PC-9 (cell line): ENCODE measurements around the gene AQR. TPM values are rescaled to one million over a fixed set of nuclear protein-coding genes. Genes with fewer than 3 reads are reported as not detected.

Experiments
- BruUV-seq: library from RNA; stranded (reverse); fragments of 400-500 nt; replicated peaks from 2 replicates; lab custom pipeline; 2021; lab: Mats Ljungman, UMichigan
- CTCF ChIA-PET: fragments of 300-600 bp; sonication (Branson Sonifier 250); formaldehyde crosslinking; loops from one replicate; lab custom pipeline; 2022; ENCODE audit warnings: antibody characterized with exemption; lab: Charles Lee
- POLR2A ChIA-PET: fragments of 300-600 bp; sonication (Branson Sonifier 250); formaldehyde crosslinking; loops from one replicate; lab custom pipeline; 2022; ENCODE audit warnings: antibody characterized with exemption; ENCODE audit not compliant: unreplicated experiment; lab: Charles Lee
- DNase-seq, 2 experiments: peaks; one replicate each; pipeline versions ENCODE4 v3.0.0 to v3.0.0-alpha.2; 2015 to 2022; ENCODE audit warnings: mixed read lengths in 1 of 2
- H2AFZ ChIP-seq: fragments of 200-600 bp; sonication (generic); 2 replicates; pipeline ENCODE4 v1.8.1; 2017; ENCODE audit warnings: antibody characterized with exemption
- H3F3A ChIP-seq: fragments of 200-600 bp; sonication (generic); 2 replicates; pipeline ENCODE4 v1.8.1; 2017; ENCODE audit warnings: antibody characterized with exemption, mild to moderate bottlenecking, low read depth; ENCODE audit not compliant: insufficient read depth
- H3K27ac ChIP-seq: fragments of 200-600 bp; sonication (generic); 2 replicates; pipeline ENCODE4 v1.6.1; 2016; ENCODE audit warnings: mixed run types
- H3K27me3 ChIP-seq: fragments of 200-600 bp; sonication (generic); 2 replicates; pipeline ENCODE4 v1.6.1; 2016; ENCODE audit warnings: low read depth, mixed run types; ENCODE audit not compliant: insufficient read depth
- H3K36me3 ChIP-seq: fragments of 200-600 bp; sonication (generic); 2 replicates; pipeline ENCODE4 v1.6.1; 2016; ENCODE audit warnings: low read depth, mixed run types
- H3K4me1 ChIP-seq: fragments of 200-600 bp; sonication (generic); replicated peaks from 2 replicates; pipeline ENCODE4 v1.6.1; 2016; ENCODE audit warnings: mixed run types; ENCODE audit not compliant: insufficient read depth
- H3K4me2 ChIP-seq: fragments of 200-600 bp; sonication (generic); 2 replicates; pipeline ENCODE4 v1.6.1; 2017; ENCODE audit warnings: mixed run types
- H3K4me3 ChIP-seq: fragments of 200-600 bp; sonication (generic); 2 replicates; pipeline ENCODE4 v1.6.1; 2016; ENCODE audit warnings: mixed run types
- H3K79me2 ChIP-seq: fragments of 200-600 bp; sonication (generic); 2 replicates; pipeline ENCODE4 v1.6.1; 2017; ENCODE audit warnings: low read depth, mixed run types
- H3K9me2 ChIP-seq: fragments of 200-600 bp; sonication (generic); 2 replicates; pipeline ENCODE4 v1.8.1; 2017; ENCODE audit warnings: mild to moderate bottlenecking; ENCODE audit not compliant: insufficient read depth
- H3K9me3 ChIP-seq: fragments of 200-600 bp; sonication (generic); 2 replicates; pipeline ENCODE4 v1.8.1; 2016; ENCODE audit warnings: low read depth; ENCODE audit not compliant: insufficient read depth
- H4K20me1 ChIP-seq: fragments of 200-600 bp; sonication (generic); 2 replicates; pipeline ENCODE4 v1.8.1; 2017; ENCODE audit not compliant: insufficient read depth
- CTCF ChIP-seq: fragments of 200-600 bp; sonication (generic); conservative IDR thresholded peaks from 2 replicates; pipeline ENCODE4 v1.6.1; 2017; ENCODE audit warnings: mixed run types, antibody characterized with exemption, mild to moderate bottlenecking, moderate library complexity
- EZH2 ChIP-seq: fragments of 200-600 bp; sonication (generic); IDR thresholded peaks from 2 replicates; pipeline ENCODE4 v1.8.0; 2017; ENCODE audit warnings: antibody characterized with exemption, low read depth
- intact Hi-C: fragments of 100-400 bp; cut with micrococcal nuclease; formaldehyde crosslinking; loops from one replicate; pipeline ENCODE4 v1.10.0; 2022; ENCODE audit not compliant: unreplicated experiment
- total RNA-seq: library from RNA; stranded (reverse); gene quantifications from 2 replicates; pipeline ENCODE4 v1.2.3, GENCODE V29; 2021

AQR gene
- total RNA-seq, 1 experiment from 2014 or later = 33.6 TPM

GRCh38 chr15:34855413-34855812 is 114.1 kb downstream of the AQR start:
- Histone ChIP-seq H4K20me1 (no peaks in the 10 kb centered on the region), H3K9me2 (no peaks in the 10 kb centered on the region), H3F3A (0 out of 2 replicates have a peak, but pooled peaks cover 5% of the 10 kb centered on the region), H3K27me3 (no peaks in the 10 kb centered on the region), H3K4me1 (no peaks in the 10 kb centered on the region), H3K79me2 (no peaks in the 10 kb centered on the region), H2AFZ (no peak overlapping the region), H3K4me2 (no peak overlapping the region), H3K4me3 (no peak overlapping the region), H3K36me3 (no peaks in the 10 kb centered on the region), H3K9me3 (no peaks in the 10 kb centered on the region), H3K27ac (no peak overlapping the region)
- DNase-seq = no peak
- TF ChIP-seq EZH2 = no peak
- no peak for TF ChIP-seq CTCF
- POLR2A ChIA-PET = no interaction called here
- CTCF ChIA-PET = no interaction called here
- intact Hi-C loops = no loop called here
- BruUV-seq = no TSS peak

- 0 out of 2 replicates have a peak, but pooled peaks cover 5% of the 10 kb centered on the region for H3F3A ChIP-seq
- ChIA-PET POLR2A (no interaction called here), CTCF (no interaction called here)
- H3K79me2 ChIP-seq = no peaks in the 10 kb centered on the region
- H2AFZ ChIP-seq = no peak overlapping the region
- intact Hi-C loops = no loop called here
- TF ChIP-seq CTCF (no peak), EZH2 (no peak)
- H3K36me3 ChIP-seq = no peaks in the 10 kb centered on the region
- no peak overlapping the region for H3K4me2 ChIP-seq
- BruUV-seq = no TSS peak
- H4K20me1 ChIP-seq = no peaks in the 10 kb centered on the region
- H3K4me3 ChIP-seq = no peak overlapping the region
- no peak for DNase-seq
- H3K9me3 ChIP-seq = no peaks in the 10 kb centered on the region
- no peaks in the 10 kb centered on the region for H3K4me1 ChIP-seq
- H3K27ac ChIP-seq = no peak overlapping the region
- no peaks in the 10 kb centered on the region for H3K9me2 ChIP-seq
- H3K27me3 ChIP-seq = no peaks in the 10 kb centered on the region
These were observed 115.3 kb downstream of the AQR start for GRCh38 chr15:34854232-34854631.

- Histone ChIP-seq H3F3A (0 out of 2 replicates have a peak, but pooled peaks cover 5% of the 10 kb centered on the region), H3K4me1 (no peaks in the 10 kb centered on the region), H3K27ac (no peak overlapping the region), H3K9me2 (no peaks in the 10 kb centered on the region), H3K27me3 (no peaks in the 10 kb centered on the region), H3K9me3 (no peaks in the 10 kb centered on the region), H3K79me2 (no peaks in the 10 kb centered on the region), H3K36me3 (no peaks in the 10 kb centered on the region), H4K20me1 (no peaks in the 10 kb centered on the region), H2AFZ (no peak overlapping the region), H3K4me3 (no peak overlapping the region), H3K4me2 (no peak overlapping the region)
- TF ChIP-seq CTCF (no peak), EZH2 (no peak)
- POLR2A ChIA-PET = no interaction called here
- intact Hi-C loops = no loop called here
- BruUV-seq = no TSS peak
- CTCF ChIA-PET = no interaction called here
- no peak for DNase-seq
These were observed 116.4 kb downstream of the AQR start for GRCh38 chr15:34853001-34853758.
